ENCODE results near the gene FGF2. TPM values are rescaled to one million over a fixed set of nuclear protein-coding genes. Genes with fewer than 3 reads are reported as not detected.
"Not testable (repeated sequence)": the region's sequence is repeated elsewhere in the genome, so short reads cannot be mapped to it uniquely, and the experiment has no call there.

FGF2 gene
- total RNA-seq, 1 experiment from 2014 or later = 13.0 TPM

- peak; percentile 76 for DNase-seq (ENCODE audit: low spot score)
- Histone ChIP-seq H3K36me3 (ENCODE audit: insufficient read depth, low read length, poor library complexity, severe bottlenecking) (no peaks in the 10 kb centered on the region), H3K27ac (ENCODE audit: low read depth, low read length, poor library complexity, severe bottlenecking) (no peak overlapping the region), H3K9me3 (ENCODE audit: low read depth, low read length, poor library complexity, severe bottlenecking) (no peaks in the 10 kb centered on the region), H3K4me3 (ENCODE audit: low read depth, low read length, poor library complexity, severe bottlenecking) (no peak overlapping the region), H3K4me1 (ENCODE audit: insufficient read depth, low read length, poor library complexity, severe bottlenecking) (peaks cover 28% of the 10 kb centered on the region), H3K27me3 (replicated peaks; ENCODE audit: insufficient read depth, low read depth, low read length, poor library complexity) (no peaks in the 10 kb centered on the region)
- no TSS peak for BruUV-seq (replicated peaks)
- POLR2A ChIA-PET (ENCODE audit: low non-redundant PET) = no interaction called here
- intact Hi-C loops (cut with micrococcal nuclease; ENCODE audit: unreplicated experiment) = no loop called here
- CTCF ChIA-PET = no interaction called here
- TF ChIP-seq EZH2 (IDR thresholded peaks at IDR 0.05; ENCODE audit: borderline replicate concordance, low read depth, low read length, poor library complexity, severe bottlenecking) (no peak), CTCF (conservative IDR thresholded peaks at IDR 0.05; ENCODE audit: low read depth, low read length) (no peak)
Observed at GRCh38 chr4:122842984-122843531, 16.4 kb downstream of the FGF2 start.

GRCh38 chr4:122844391-122844790 lies 17.8 kb downstream of the FGF2 start:
- H3K27ac ChIP-seq (ENCODE audit: low read depth, low read length, poor library complexity, severe bottlenecking); CTCF ChIA-PET; intact Hi-C loops (cut with micrococcal nuclease; ENCODE audit: unreplicated experiment); BruUV-seq (replicated peaks); H3K36me3 ChIP-seq (ENCODE audit: insufficient read depth, low read length, poor library complexity, severe bottlenecking); DNase-seq (ENCODE audit: low spot score); POLR2A ChIA-PET (ENCODE audit: low non-redundant PET); H3K9me3 ChIP-seq (ENCODE audit: low read depth, low read length, poor library complexity, severe bottlenecking); H3K27me3 ChIP-seq (replicated peaks; ENCODE audit: insufficient read depth, low read depth, low read length, poor library complexity); H3K4me3 ChIP-seq (ENCODE audit: low read depth, low read length, poor library complexity, severe bottlenecking): not testable (repeated sequence)
- H3K4me1 ChIP-seq (ENCODE audit: insufficient read depth, low read length, poor library complexity, severe bottlenecking) = peaks cover 28% of the 10 kb centered on the region

GRCh38 chr4:122845066-122845465 lies 18.4 kb downstream of the FGF2 start:
- no TSS peak for BruUV-seq (replicated peaks)
- Histone ChIP-seq H3K27me3 (replicated peaks; ENCODE audit: insufficient read depth, low read depth, low read length, poor library complexity) (no peaks in the 10 kb centered on the region), H3K36me3 (ENCODE audit: insufficient read depth, low read length, poor library complexity, severe bottlenecking) (no peaks in the 10 kb centered on the region), H3K27ac (ENCODE audit: low read depth, low read length, poor library complexity, severe bottlenecking) (no peak overlapping the region), H3K4me3 (ENCODE audit: low read depth, low read length, poor library complexity, severe bottlenecking) (no peak overlapping the region), H3K9me3 (ENCODE audit: low read depth, low read length, poor library complexity, severe bottlenecking) (no peaks in the 10 kb centered on the region), H3K4me1 (ENCODE audit: insufficient read depth, low read length, poor library complexity, severe bottlenecking) (peaks cover 28% of the 10 kb centered on the region)
- intact Hi-C loops (cut with micrococcal nuclease; ENCODE audit: unreplicated experiment) = no loop called here
- DNase-seq (ENCODE audit: low spot score) = no peak
- ChIA-PET POLR2A (ENCODE audit: low non-redundant PET) (no interaction called here), CTCF (no interaction called here)
- TF ChIP-seq EZH2 (IDR thresholded peaks at IDR 0.05; ENCODE audit: borderline replicate concordance, low read depth, low read length, poor library complexity, severe bottlenecking) = no peak
- no peak for TF ChIP-seq CTCF (conservative IDR thresholded peaks at IDR 0.05; ENCODE audit: low read depth, low read length)

- H3K27ac ChIP-seq (ENCODE audit: low read depth, low read length, poor library complexity, severe bottlenecking) = no peak overlapping the region
- CTCF ChIA-PET = no interaction called here
- TF ChIP-seq EZH2 (IDR thresholded peaks at IDR 0.05; ENCODE audit: borderline replicate concordance, low read depth, low read length, poor library complexity, severe bottlenecking) (no peak), CTCF (conservative IDR thresholded peaks at IDR 0.05; ENCODE audit: low read depth, low read length) (no peak)
- DNase-seq (ENCODE audit: low spot score) = no peak
- H3K4me3 ChIP-seq (ENCODE audit: low read depth, low read length, poor library complexity, severe bottlenecking) = no peak overlapping the region
- no TSS peak for BruUV-seq (replicated peaks)
- POLR2A ChIA-PET (ENCODE audit: low non-redundant PET) = no interaction called here
- H3K4me1 ChIP-seq (ENCODE audit: insufficient read depth, low read length, poor library complexity, severe bottlenecking) = peaks cover 28% of the 10 kb centered on the region
- no peaks in the 10 kb centered on the region for H3K27me3 ChIP-seq (replicated peaks; ENCODE audit: insufficient read depth, low read depth, low read length, poor library complexity)
- no peaks in the 10 kb centered on the region for H3K9me3 ChIP-seq (ENCODE audit: low read depth, low read length, poor library complexity, severe bottlenecking)
- H3K36me3 ChIP-seq (ENCODE audit: insufficient read depth, low read length, poor library complexity, severe bottlenecking) = no peaks in the 10 kb centered on the region
- intact Hi-C loops (cut with micrococcal nuclease; ENCODE audit: unreplicated experiment) = no loop called here
Observed at GRCh38 chr4:122845760-122846159, 19.1 kb downstream of the FGF2 start.
